Large intestine (tissue), 3 donors: ENCODE measurements around the gene KDM4B. TPM values are rescaled to one million over a fixed set of nuclear protein-coding genes. Genes with fewer than 3 reads are reported as not detected.

Source experiments
- DNase-seq, 2 donors: peaks; one replicate each; pipeline versions ENCODE4 v3.0.0 to v3.0.0-alpha.2; 2013
- H3K27ac ChIP-seq: one replicate; pipeline ENCODE4 v1.5.1; 2013; ENCODE audit warnings: low read length
- H3K27me3 ChIP-seq: 2 replicates; pipeline ENCODE4 v1.6.1; 2013; ENCODE audit warnings: low read length; ENCODE audit not compliant: control insufficient read depth, insufficient read depth
- H3K36me3 ChIP-seq: 2 replicates; pipeline ENCODE4 v1.6.1; 2013; ENCODE audit warnings: low read length; ENCODE audit not compliant: control insufficient read depth, insufficient read depth
- H3K4me1 ChIP-seq: one replicate; pipeline ENCODE4 v1.6.1; 2013; ENCODE audit warnings: low read length; ENCODE audit not compliant: control insufficient read depth, insufficient read depth
- H3K4me3 ChIP-seq: one replicate; pipeline ENCODE4 v1.5.1; 2013; ENCODE audit warnings: low read length
- H3K9me3 ChIP-seq: one replicate; pipeline ENCODE4 v1.6.1; 2013; ENCODE audit warnings: mild to moderate bottlenecking, low read depth, low read length, moderate library complexity; ENCODE audit not compliant: control insufficient read depth
- WGBS: methylation state at CpG from one replicate; pipeline ENCODE4 v1.1.5; 2013; ENCODE audit warnings: low lambda C conversion rate; ENCODE audit not compliant: insufficient coverage; 5-methylcytosine and 5-hydroxymethylcytosine counted together
- polyA plus RNA-seq: library from polyadenylated mRNA; unstranded; fragments of 120-200 nt; gene quantifications from one replicate; pipeline ENCODE4 v1.2.1, GENCODE V29; 2013

The KDM4B gene
- polyA plus RNA-seq, 1 donor = 13.7 TPM

- Histone ChIP-seq H3K9me3 (peaks cover 6% of the 10 kb centered on the region), H3K36me3 (peaks cover 21% of the 10 kb centered on the region), H3K4me3 (no peak overlapping the region), H3K4me1 (no peaks in the 10 kb centered on the region), H3K27ac (no peak overlapping the region), H3K27me3 (no peaks in the 10 kb centered on the region)
- no peak for DNase-seq
- WGBS = no CpG with 5 or more reads among the region's 27 CpGs
These were observed 144.0 kb downstream of the KDM4B start for GRCh38 chr19:5112681-5113575.

GRCh38 chr19:5113633-5114586, 145.0 kb downstream of the KDM4B start:
- no CpG with 5 or more reads among the region's 43 CpGs for WGBS
- Histone ChIP-seq H3K27me3 (no peaks in the 10 kb centered on the region), H3K4me1 (no peaks in the 10 kb centered on the region), H3K9me3 (peaks cover 6% of the 10 kb centered on the region), H3K36me3 (peaks cover 19% of the 10 kb centered on the region), H3K27ac (no peak overlapping the region), H3K4me3 (no peak overlapping the region)
- DNase-seq = no peak

DNA sequence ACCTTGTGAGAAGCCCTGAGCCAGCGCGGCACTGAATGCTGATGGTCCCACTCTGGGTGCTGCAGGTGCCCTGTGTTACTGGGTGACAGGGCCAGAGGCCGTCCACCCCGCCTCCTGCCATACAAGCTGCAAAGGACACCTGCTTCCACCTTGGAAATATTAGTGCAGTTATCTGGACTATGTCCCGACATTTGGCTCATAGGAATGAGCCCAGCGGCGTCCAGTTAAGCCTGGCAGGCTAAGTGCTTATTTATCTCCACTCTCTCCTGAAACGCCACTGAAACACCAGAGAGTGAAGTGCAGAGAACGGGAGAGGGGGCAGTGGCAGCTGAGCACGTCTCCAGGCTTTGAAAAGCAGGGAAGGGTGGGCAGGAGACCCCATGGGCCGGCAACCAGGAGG, 145.8 kb downstream of the KDM4B start:
- Histone ChIP-seq H3K9me3 (peaks cover 6% of the 10 kb centered on the region), H3K27ac (no peak overlapping the region), H3K4me1 (no peaks in the 10 kb centered on the region), H3K36me3 (peaks cover 20% of the 10 kb centered on the region), H3K27me3 (no peaks in the 10 kb centered on the region), H3K4me3 (no peak overlapping the region)
- DNase-seq = no peak
- no CpG with 5 or more reads among the region's 11 CpGs for WGBS

GRCh38 chr19:5115351-5115750, 146.4 kb downstream of the KDM4B start:
- peaks cover 6% of the 10 kb centered on the region for H3K9me3 ChIP-seq
- no peak for DNase-seq
- no peaks in the 10 kb centered on the region for H3K27me3 ChIP-seq
- peaks cover 22% of the 10 kb centered on the region for H3K36me3 ChIP-seq
- WGBS = 89% methylated on average over 4 of the region's 7 CpGs
- H3K4me3 ChIP-seq = no peak overlapping the region
- no peak overlapping the region for H3K27ac ChIP-seq
- no peaks in the 10 kb centered on the region for H3K4me1 ChIP-seq

DNA sequence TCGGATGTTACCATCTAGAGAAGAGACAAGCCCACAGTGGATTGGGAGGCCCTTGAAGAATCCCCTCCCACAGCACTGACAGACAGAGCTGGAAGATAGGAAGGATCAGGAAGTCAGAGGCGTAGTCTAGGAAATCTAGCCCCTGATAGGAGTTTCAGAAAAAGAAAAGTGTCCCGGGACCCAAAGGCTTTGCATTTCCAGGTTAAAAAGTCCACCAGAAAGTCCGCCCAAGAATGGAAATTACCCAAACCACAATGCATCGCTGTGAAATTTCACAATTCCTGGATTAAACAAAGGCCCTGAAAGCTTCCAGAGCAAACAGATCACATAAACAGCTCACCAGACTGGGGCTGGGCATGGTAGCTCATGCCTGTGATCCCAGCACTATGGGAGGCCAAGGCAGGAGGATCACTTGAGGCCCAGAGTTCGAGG, 146.9 kb downstream of the KDM4B start:
- WGBS = no CpG with 5 or more reads among the region's 6 CpGs
- Histone ChIP-seq H3K27me3 (no peaks in the 10 kb centered on the region), H3K9me3 (peaks cover 6% of the 10 kb centered on the region), H3K36me3 (peaks cover 27% of the 10 kb centered on the region), H3K27ac (no peak overlapping the region), H3K4me1 (no peaks in the 10 kb centered on the region), H3K4me3 (no peak overlapping the region)
- no peak for DNase-seq

DNA sequence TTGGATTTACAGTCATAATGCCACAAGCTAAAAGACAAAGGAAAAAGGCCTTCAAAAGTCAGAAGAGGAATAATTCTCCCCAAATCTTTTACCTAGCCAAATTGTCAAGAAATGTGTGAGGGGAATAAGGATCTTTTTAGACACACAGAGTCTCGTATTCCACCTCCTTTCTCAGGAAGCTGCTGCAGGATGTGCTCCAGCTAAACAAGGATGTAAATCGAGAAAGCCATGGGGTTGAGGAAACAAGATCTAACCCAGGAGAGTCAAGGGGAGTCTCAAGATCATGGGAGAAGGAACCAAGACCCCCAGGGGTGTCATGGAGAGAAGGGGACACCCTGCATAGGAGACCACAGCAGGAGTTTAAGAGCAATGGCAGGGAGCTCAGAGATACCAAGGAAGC, 147.4 kb downstream of the KDM4B start:
- Histone ChIP-seq H3K27me3 (no peaks in the 10 kb centered on the region), H3K4me3 (no peak overlapping the region), H3K27ac (no peak overlapping the region), H3K4me1 (no peaks in the 10 kb centered on the region), H3K9me3 (peaks cover 6% of the 10 kb centered on the region), H3K36me3 (peaks cover 28% of the 10 kb centered on the region)
- WGBS = no CpG with 5 or more reads among the region's 2 CpGs
- DNase-seq = no peak

DNA sequence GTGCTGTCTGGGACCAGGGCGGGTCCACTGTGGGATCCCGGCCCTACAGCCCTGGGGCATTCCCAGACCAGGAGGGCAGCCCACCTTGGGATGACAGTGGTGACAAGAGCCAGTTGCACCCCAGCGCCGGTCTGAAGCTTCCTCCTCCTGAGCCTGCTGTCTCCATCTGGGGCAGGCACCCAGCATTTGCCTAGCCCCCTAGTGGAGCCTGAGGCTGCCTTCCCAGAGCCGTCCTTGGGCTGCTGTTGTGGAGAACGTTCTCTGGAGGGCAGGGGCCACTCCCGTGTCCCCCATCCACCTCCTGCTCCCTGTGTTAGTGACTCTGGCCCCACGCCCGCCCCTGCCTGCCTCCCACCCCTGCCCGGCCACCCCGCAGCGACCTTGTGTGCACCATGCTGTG, 148.5 kb downstream of the KDM4B start:
- no peak overlapping the region for H3K4me3 ChIP-seq
- H3K36me3 ChIP-seq = peaks cover 26% of the 10 kb centered on the region
- no CpG with 5 or more reads among the region's 12 CpGs for WGBS
- no peaks in the 10 kb centered on the region for H3K4me1 ChIP-seq
- DNase-seq = no peak
- H3K27ac ChIP-seq = no peak overlapping the region
- H3K27me3 ChIP-seq = no peaks in the 10 kb centered on the region
- H3K9me3 ChIP-seq = peaks cover 6% of the 10 kb centered on the region

DNA sequence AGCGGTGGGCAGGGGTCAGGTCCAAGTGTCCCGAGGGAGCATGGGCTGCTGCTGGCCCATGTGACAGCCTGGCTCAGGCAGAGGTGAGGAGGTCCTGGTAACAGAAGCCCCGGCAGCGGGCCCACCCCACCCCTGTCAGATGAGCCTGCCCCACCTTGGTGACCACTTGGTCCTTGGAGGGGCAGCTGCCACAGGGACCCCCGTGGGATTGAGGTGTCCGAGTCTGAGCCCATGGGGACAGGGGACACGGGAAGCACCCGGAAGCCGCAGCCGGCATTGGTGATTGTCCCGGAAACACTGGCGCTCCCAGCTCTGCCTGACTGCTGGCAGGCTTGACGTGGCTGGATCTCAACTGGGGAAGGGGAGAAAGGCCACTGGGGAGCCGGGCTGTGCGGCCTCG, 149.1 kb downstream of the KDM4B start:
- no peak for DNase-seq
- H3K36me3 ChIP-seq = peaks cover 29% of the 10 kb centered on the region
- no peak overlapping the region for H3K27ac ChIP-seq
- no peak overlapping the region for H3K4me3 ChIP-seq
- no peaks in the 10 kb centered on the region for H3K27me3 ChIP-seq
- H3K4me1 ChIP-seq = no peaks in the 10 kb centered on the region
- WGBS = no CpG with 5 or more reads among the region's 16 CpGs
- peaks cover 6% of the 10 kb centered on the region for H3K9me3 ChIP-seq

DNA sequence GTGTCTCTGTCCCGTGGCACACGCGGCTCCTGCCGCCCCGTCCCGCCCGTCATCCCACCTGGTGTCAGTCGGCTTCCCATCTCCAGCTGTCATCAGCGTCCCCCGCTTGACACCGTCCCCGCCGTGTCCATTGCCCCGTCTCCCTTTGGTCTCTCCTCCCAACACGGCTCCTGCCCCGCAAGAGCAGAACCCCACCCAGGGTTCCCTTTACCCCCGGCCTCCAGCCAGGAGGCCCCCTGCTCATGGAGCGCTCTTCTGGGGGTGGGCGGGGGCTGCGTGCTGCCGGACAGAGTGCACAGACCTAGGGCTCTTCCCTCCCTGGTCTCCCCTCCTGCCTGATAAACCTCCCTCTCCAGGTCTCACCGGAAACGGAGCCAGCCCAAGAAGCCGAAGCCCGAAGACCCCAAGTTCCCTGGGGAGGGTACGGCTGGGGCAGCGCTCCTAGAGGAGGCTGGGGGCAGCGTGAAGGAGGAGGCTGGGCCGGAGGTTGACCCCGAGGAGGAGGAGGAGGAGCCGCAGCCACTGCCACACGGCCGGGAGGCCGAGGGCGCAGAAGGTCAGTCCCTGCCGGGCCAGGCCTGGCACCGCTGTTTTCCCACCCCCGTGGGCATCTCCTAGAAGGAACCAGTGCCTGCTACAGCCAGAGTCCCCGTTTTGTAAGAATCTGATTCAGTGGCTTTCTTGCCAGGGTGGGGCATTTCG, 150.5 kb downstream of the KDM4B start:
- Histone ChIP-seq H3K4me1 (no peaks in the 10 kb centered on the region), H3K27ac (no peak overlapping the region), H3K4me3 (no peak overlapping the region), H3K36me3 (peaks cover 30% of the 10 kb centered on the region), H3K9me3 (peaks cover 6% of the 10 kb centered on the region), H3K27me3 (no peaks in the 10 kb centered on the region)
- no peak for DNase-seq
- 100% methylated on average over 1 of the region's 40 CpGs for WGBS

DNA sequence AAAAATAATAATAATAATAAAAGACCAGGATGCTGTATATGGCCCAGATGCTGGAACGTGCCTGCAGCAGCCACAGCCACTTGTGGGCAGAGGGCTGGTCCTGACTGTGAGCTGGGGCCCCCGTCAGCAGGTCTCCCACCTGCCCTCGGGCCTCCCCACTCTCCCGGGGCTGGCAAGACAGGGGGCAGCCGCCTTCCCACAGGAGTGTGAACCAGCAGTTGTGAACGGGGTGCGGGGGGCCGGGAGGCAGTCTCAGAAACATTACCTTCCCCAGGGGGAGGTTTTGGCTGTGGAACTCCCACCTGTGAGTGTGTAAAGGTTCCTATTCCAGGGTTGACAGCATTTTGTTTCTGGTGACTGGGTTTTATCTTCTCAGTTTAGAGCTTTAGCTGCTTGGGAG, 151.4 kb downstream of the KDM4B start:
- Histone ChIP-seq H3K36me3 (peaks cover 28% of the 10 kb centered on the region), H3K27ac (no peak overlapping the region), H3K4me3 (no peak overlapping the region), H3K4me1 (no peaks in the 10 kb centered on the region), H3K27me3 (no peaks in the 10 kb centered on the region), H3K9me3 (peaks cover 6% of the 10 kb centered on the region)
- no CpG with 5 or more reads among the region's 8 CpGs for WGBS
- no peak for DNase-seq
